Fibroblast of lung (primary cell): ENCODE data around the gene FGFBP2. TPM values are rescaled to one million over a fixed set of nuclear protein-coding genes. Genes with fewer than 3 reads are reported as not detected.
"Not testable (repeated sequence)": the region's sequence is repeated elsewhere in the genome, so short reads cannot be mapped to it uniquely, and the experiment has no call there.

Experiments used
- DNase-seq, 2 donors: peaks; one replicate each; pipeline versions ENCODE4 v3.0.0 to v3.0.0-alpha.2; 2010; ENCODE audit warnings: low read depth in 2 of 2
- H2AFZ ChIP-seq: 2 replicates; pipeline ENCODE4 v1.5.1; 2012; ENCODE audit warnings: low read length, control low read depth, inconsistent platforms
- H3K27ac ChIP-seq: 2 replicates; pipeline ENCODE4 v1.5.1; 2011; ENCODE audit warnings: low read length, control low read depth; ENCODE audit not compliant: insufficient read depth
- H3K27me3 ChIP-seq: 2 replicates; pipeline ENCODE4 v1.5.1; 2011; ENCODE audit warnings: mild to moderate bottlenecking, low read length; ENCODE audit not compliant: control insufficient read depth, insufficient read depth
- H3K36me3 ChIP-seq: 2 replicates; pipeline ENCODE4 v1.5.1; 2011; ENCODE audit warnings: low read length; ENCODE audit not compliant: control insufficient read depth, insufficient read depth
- H3K4me1 ChIP-seq: 2 replicates; pipeline ENCODE4 v1.5.1; 2011; ENCODE audit warnings: low read length; ENCODE audit not compliant: control insufficient read depth, insufficient read depth; ENCODE audit errors: extremely low read depth
- H3K4me2 ChIP-seq: 2 replicates; pipeline ENCODE4 v1.5.1; 2011; ENCODE audit warnings: low read length, control low read depth; ENCODE audit not compliant: insufficient read depth; ENCODE audit errors: extremely low read depth
- H3K4me3 ChIP-seq, 4 experiments: fragments of 200-600 bp in 1 of 4; sonication (generic) in 1 of 4; replicated peaks in 1 of 4; 2 replicates each; pipeline ENCODE4 v1.5.1; 2011 to 2016; ENCODE audit warnings: low read length in 4 of 4, low read depth in 3 of 4, mild to moderate bottlenecking in 3 of 4, control low read depth in 2 of 4, inconsistent platforms in 1 of 4, mixed read lengths in 1 of 4; ENCODE audit not compliant: insufficient read depth in 1 of 4; ENCODE audit errors: control extremely low read depth in 1 of 4
- H3K79me2 ChIP-seq: 2 replicates; pipeline ENCODE4 v1.5.1; 2012; ENCODE audit warnings: mild to moderate bottlenecking, low read length, inconsistent platforms; ENCODE audit not compliant: control insufficient read depth, insufficient read depth
- H3K9ac ChIP-seq: 2 replicates; pipeline ENCODE4 v1.5.1; 2011; ENCODE audit warnings: mild to moderate bottlenecking, low read length, control low read depth; ENCODE audit not compliant: insufficient read depth
- H3K9me3 ChIP-seq: 2 replicates; pipeline ENCODE4 v1.5.1; 2012; ENCODE audit warnings: low read depth, low read length; ENCODE audit not compliant: control insufficient read depth, insufficient read depth
- H4K20me1 ChIP-seq: 2 replicates; pipeline ENCODE4 v1.5.1; 2011; ENCODE audit warnings: low read length; ENCODE audit not compliant: control insufficient read depth, insufficient read depth; ENCODE audit errors: extremely low read depth
- CTCF ChIP-seq, 2 donors: IDR thresholded peaks in 1 of 2; conservative IDR thresholded peaks in 1 of 2; 1 replicate in 1 of 2; 2 replicates in 1 of 2; pipeline ENCODE4 v1.5.1; 2011 to 2012; ENCODE audit warnings: low read length in 2 of 2, control low read depth in 1 of 2, inconsistent platforms in 1 of 2, low read depth in 1 of 2, mild to moderate bottlenecking in 1 of 2
- EZH2 ChIP-seq: IDR thresholded peaks from 2 replicates; pipeline ENCODE4 v1.5.1; 2012; ENCODE audit warnings: low read length, control low read depth, mild to moderate bottlenecking; ENCODE audit errors: missing control alignments
- polyA plus RNA-seq, 2 donors: library from polyadenylated mRNA; depleted of rRNA in 1 of 2; stranded (reverse) in 1 of 2; unstranded in 1 of 2; fragments of >200 nt; gene quantifications; 2 replicates each; pipeline ENCODE4 v1.2.1, GENCODE V29; 2011 to 2012; ENCODE audit warnings: missing spikeins in 1 of 2
- total RNA-seq: library from RNA; depleted of rRNA; stranded (reverse); fragments of >200 nt; gene quantifications from 2 replicates; pipeline ENCODE4 v1.2.1, GENCODE V29; 2014

The FGFBP2 gene
- total and polyA plus RNA-seq, 2 donors (not counting 1 experiment from before 2014, with no cell fraction given): 0.09 TPM; not detected in 1

- Histone ChIP-seq H3K36me3 (no peaks in the 10 kb centered on the region), H3K79me2 (no peaks in the 10 kb centered on the region), H3K4me3 (no peak overlapping the region), H2AFZ (no peak overlapping the region), H4K20me1 (no peaks in the 10 kb centered on the region), H3K4me2 (peak overlapping the region; percentile 79), H3K9ac (no peak overlapping the region), H3K4me1 (peaks cover 16% of the 10 kb centered on the region), H3K27me3 (no peaks in the 10 kb centered on the region), H3K9me3 (no peaks in the 10 kb centered on the region), H3K27ac (peak overlapping the region; percentile 70)
- DNase-seq: peak; percentile 96 to 99
- TF ChIP-seq EZH2 (no peak), CTCF (conservative IDR thresholded peaks at IDR 0.05 in 1 of 2, IDR thresholded peaks at IDR 0.05 in 1 of 2; ENCODE audit: low read depth in 1 of 2, low read length in 2 of 2) (no peak)
Measured at GRCh38 chr4:15920723-15921591, 42.0 kb downstream of the FGFBP2 start.

GRCh38 chr4:15918484-15919129 is 44.4 kb downstream of the FGFBP2 start:
- no peak for DNase-seq
- Histone ChIP-seq H3K9ac (no peak overlapping the region), H3K4me3 (no peak overlapping the region), H3K79me2 (no peaks in the 10 kb centered on the region), H4K20me1 (no peaks in the 10 kb centered on the region), H3K4me2 (no peak overlapping the region), H3K9me3 (no peaks in the 10 kb centered on the region), H3K27ac (no peak overlapping the region), H3K27me3 (no peaks in the 10 kb centered on the region), H3K4me1 (peaks cover 16% of the 10 kb centered on the region), H2AFZ (no peak overlapping the region), H3K36me3 (no peaks in the 10 kb centered on the region)
- no peak for TF ChIP-seq CTCF (conservative IDR thresholded peaks at IDR 0.05 in 1 of 2, IDR thresholded peaks at IDR 0.05 in 1 of 2; ENCODE audit: low read depth in 1 of 2, low read length in 2 of 2)
- TF ChIP-seq EZH2: no peak

DNA sequence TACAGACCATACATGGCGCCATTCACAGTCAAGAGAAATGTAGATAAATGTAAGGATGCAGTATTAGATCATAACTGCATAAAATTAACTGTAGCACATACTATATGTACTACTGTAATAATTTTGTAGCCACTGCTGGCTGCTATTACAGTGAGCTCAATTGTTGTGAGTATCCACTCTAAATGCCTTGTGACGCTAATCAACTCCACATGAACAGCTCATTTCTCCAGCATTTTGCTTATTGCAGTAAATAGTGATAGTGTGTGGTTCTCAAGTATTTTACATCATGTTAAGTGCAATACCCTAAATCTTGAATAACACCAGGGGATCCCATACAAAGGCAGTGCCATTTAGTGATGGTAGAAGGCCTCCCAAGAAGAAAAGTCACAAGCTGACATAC is 45.7 kb downstream of the FGFBP2 start:
- Histone ChIP-seq H4K20me1 (no peaks in the 10 kb centered on the region), H3K9ac (no peak overlapping the region), H3K79me2 (no peaks in the 10 kb centered on the region), H3K4me2 (no peak overlapping the region), H3K27me3 (no peaks in the 10 kb centered on the region), H3K36me3 (no peaks in the 10 kb centered on the region), H3K4me1 (peaks cover 21% of the 10 kb centered on the region), H3K27ac (no peak overlapping the region), H2AFZ (no peak overlapping the region), H3K9me3 (no peaks in the 10 kb centered on the region), H3K4me3 (no peak overlapping the region)
- peak in 1 of 2 donors; percentile 68 for DNase-seq
- no peak for TF ChIP-seq EZH2
- no peak for TF ChIP-seq CTCF (conservative IDR thresholded peaks at IDR 0.05 in 1 of 2, IDR thresholded peaks at IDR 0.05 in 1 of 2; ENCODE audit: low read depth in 1 of 2, low read length in 2 of 2)

DNA sequence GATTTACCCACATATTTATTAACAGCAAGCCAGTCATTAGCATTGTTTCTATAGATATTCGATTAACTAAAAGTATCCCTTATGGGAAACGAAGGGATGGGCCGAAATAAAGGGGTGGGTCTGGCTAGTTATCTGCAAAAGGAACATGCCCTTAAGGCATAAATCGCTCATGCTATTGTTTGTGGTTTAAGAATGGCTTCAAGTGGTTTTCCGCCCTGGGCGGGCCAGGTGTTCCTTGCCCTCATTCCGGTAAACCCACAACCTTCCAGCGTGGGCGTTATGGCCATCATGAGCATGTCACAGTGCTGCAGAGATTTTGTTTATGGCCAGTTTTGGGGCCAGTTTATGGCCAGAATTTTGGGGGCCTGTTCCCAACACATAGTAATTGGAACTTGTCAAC is 46.6 kb downstream of the FGFBP2 start:
- not testable (repeated sequence) for DNase-seq, H4K20me1 ChIP-seq, H2AFZ ChIP-seq, H3K79me2 ChIP-seq, H3K36me3 ChIP-seq, H3K9ac ChIP-seq, H3K27ac ChIP-seq, H3K4me2 ChIP-seq, H3K4me3 ChIP-seq, H3K27me3 ChIP-seq, H3K9me3 ChIP-seq
- peaks cover 16% of the 10 kb centered on the region for H3K4me1 ChIP-seq
